Kidney epithelial cell (primary cell): ENCODE data around the gene EPS8L2. TPM values are rescaled to one million over a fixed set of nuclear protein-coding genes. Genes with fewer than 3 reads are reported as not detected.
"Not testable (repeated sequence)": the region's sequence is repeated elsewhere in the genome, so short reads cannot be mapped to it uniquely, and the experiment has no call there.

Experiments used
- DNase-seq: peaks from one replicate; pipeline ENCODE4 v3.0.0-alpha.2; 2010; ENCODE audit warnings: low read depth
- H3K27me3 ChIP-seq: 2 replicates; pipeline ENCODE4 v1.6.0; 2011; ENCODE audit warnings: low read length; ENCODE audit not compliant: control insufficient read depth, insufficient read depth
- H3K36me3 ChIP-seq: 2 replicates; pipeline ENCODE4 v1.5.1; 2011; ENCODE audit warnings: low read length; ENCODE audit not compliant: control insufficient read depth, insufficient read depth
- H3K4me3 ChIP-seq: 2 replicates; pipeline ENCODE4 v1.5.1; 2011; ENCODE audit warnings: low read depth, mild to moderate bottlenecking, control low read depth, low read length
- CTCF ChIP-seq: IDR thresholded peaks from 2 replicates; pipeline ENCODE4 v1.5.1; 2011; ENCODE audit warnings: mild to moderate bottlenecking, moderate library complexity, low read length, control low read depth, inconsistent platforms; ENCODE audit not compliant: insufficient read depth, poor library complexity, severe bottlenecking
- total RNA-seq: library from RNA; depleted of rRNA; stranded (reverse); fragments of >200 nt; gene quantifications from 2 replicates; pipeline ENCODE4 v1.2.3, GENCODE V29; 2015

The EPS8L2 gene
- total RNA-seq, 1 donor from 2014 or later = 119 TPM

GRCh38 chr11:737366-737765, 31.3 kb downstream of the EPS8L2 start:
- TF ChIP-seq CTCF = no peak
- no peak for DNase-seq
- Histone ChIP-seq H3K36me3 (no peaks in the 10 kb centered on the region), H3K27me3 (peaks cover 4% of the 10 kb centered on the region), H3K4me3 (no peak overlapping the region)

GRCh38 chr11:737899-738298, 31.9 kb downstream of the EPS8L2 start:
- DNase-seq, H3K27me3 ChIP-seq, H3K36me3 ChIP-seq, H3K4me3 ChIP-seq: not testable (repeated sequence)

GRCh38 chr11:742156-742546, 36.1 kb downstream of the EPS8L2 start:
- no peak for DNase-seq
- H3K36me3 ChIP-seq = no peaks in the 10 kb centered on the region
- TF ChIP-seq CTCF = no peak

GRCh38 chr11:742571-743201, 36.7 kb downstream of the EPS8L2 start:
- no peak for DNase-seq
- Histone ChIP-seq H3K27me3 (no peaks in the 10 kb centered on the region), H3K4me3 (no peak overlapping the region), H3K36me3 (no peaks in the 10 kb centered on the region)
- TF ChIP-seq CTCF = no peak

More at GRCh38 chr11:742156-742546, 36.1 kb downstream of the EPS8L2 start:
- H3K27me3 ChIP-seq = peaks cover 4% of the 10 kb centered on the region
- no peak overlapping the region for H3K4me3 ChIP-seq

- DNase-seq = no peak
- no peak for TF ChIP-seq CTCF
- Histone ChIP-seq H3K4me3 (no peak overlapping the region), H3K27me3 (no peaks in the 10 kb centered on the region), H3K36me3 (no peaks in the 10 kb centered on the region)
Observed at GRCh38 chr11:745428-745827, 39.4 kb downstream of the EPS8L2 start.

- TF ChIP-seq CTCF = no peak
- no peaks in the 10 kb centered on the region for H3K36me3 ChIP-seq
- DNase-seq = no peak
- no peaks in the 10 kb centered on the region for H3K27me3 ChIP-seq
- peak overlapping the region; percentile 74 for H3K4me3 ChIP-seq
Observed at GRCh38 chr11:746289-747157, 40.5 kb downstream of the EPS8L2 start.
